ENCODE data around the gene OGFR. TPM values are rescaled to one million over a fixed set of nuclear protein-coding genes. Genes with fewer than 3 reads are reported as not detected.

The OGFR gene
- total and polyA plus RNA-seq, 12 donors = 9.3 to 157 (median 45.0) TPM

- peaks cover 8 to 23% of the 10 kb centered on the region in 2 donors for H3K4me1 ChIP-seq (replicated peaks in 1 of 2)
- peaks cover 0 to 32% of the 10 kb centered on the region in 2 donors for H3K36me3 ChIP-seq (replicated peaks in 1 of 2)
- no peak for DNase-seq
- H3K27ac ChIP-seq = no peak overlapping the region
- H3K27me3 ChIP-seq = no peaks in the 10 kb centered on the region
- no peaks in the 10 kb centered on the region for H3K9me3 ChIP-seq (replicated peaks in 1 of 3)
- no peak overlapping the region for H3K4me3 ChIP-seq
- intact Hi-C loops (cut with DNase I) = loop anchor here in 1 of 2 donors (10.0 kb wide), 2 partner anchors 304 to 494 kb away; partner anchors contain the start of gene ADRM1
- TF ChIP-seq CTCF (IDR thresholded peaks at IDR 0.05) (no peak), POLR2A (IDR thresholded peaks at IDR 0.05) (no peak)
- WGBS, 4 donors = 91 to 93% (median 92%) methylated on average over 8 of the region's 8 CpGs
Measured at GRCh38 chr20:62799036-62799435, 5.6 kb upstream of the OGFR start.

GRCh38 chr20:62799459-62799858 lies 5.2 kb upstream of the OGFR start:
- Histone ChIP-seq H3K4me1 (replicated peaks in 1 of 2) (peaks cover 8 to 22% of the 10 kb centered on the region in 2 donors), H3K27ac (no peak overlapping the region), H3K36me3 (replicated peaks in 1 of 2) (peaks cover 0 to 32% of the 10 kb centered on the region in 2 donors), H3K9me3 (replicated peaks in 1 of 3) (no peaks in the 10 kb centered on the region), H3K4me3 (no peak overlapping the region), H3K27me3 (no peaks in the 10 kb centered on the region)
- intact Hi-C loops (cut with DNase I) = loop anchor here in 1 of 2 donors (10.0 kb wide), 2 partner anchors 305 to 495 kb away; partner anchors contain the start of gene ADRM1
- 95 to 97% (median 95%) methylated on average over 17 to 19 of the region's 19 CpGs for WGBS, 4 donors
- no peak for TF ChIP-seq POLR2A (IDR thresholded peaks at IDR 0.05)
- no peak for DNase-seq

- no peak for TF ChIP-seq CTCF (IDR thresholded peaks at IDR 0.05)
- TF ChIP-seq POLR2A (IDR thresholded peaks at IDR 0.05) = no peak
- H3K36me3 ChIP-seq (replicated peaks in 1 of 2) = peaks cover 0 to 32% of the 10 kb centered on the region in 2 donors
- H3K27me3 ChIP-seq = no peaks in the 10 kb centered on the region
- no peak overlapping the region for H3K27ac ChIP-seq
- intact Hi-C loops (cut with DNase I) = loop anchor here in 1 of 2 donors (10.0 kb wide), 2 partner anchors 305 to 495 kb away; partner anchors contain the start of gene ADRM1
- peak in 1 of 7 donors; percentile 44 for DNase-seq
- H3K4me3 ChIP-seq = no peak overlapping the region
- peaks cover 8 to 18% of the 10 kb centered on the region in 2 donors for H3K4me1 ChIP-seq (replicated peaks in 1 of 2)
- 71 to 91% (median 76%) methylated on average over 10 of the region's 10 CpGs for WGBS, 4 donors
- no peaks in the 10 kb centered on the region for H3K9me3 ChIP-seq (replicated peaks in 1 of 3)
Measured at GRCh38 chr20:62799873-62800272, 4.8 kb upstream of the OGFR start.

DNA sequence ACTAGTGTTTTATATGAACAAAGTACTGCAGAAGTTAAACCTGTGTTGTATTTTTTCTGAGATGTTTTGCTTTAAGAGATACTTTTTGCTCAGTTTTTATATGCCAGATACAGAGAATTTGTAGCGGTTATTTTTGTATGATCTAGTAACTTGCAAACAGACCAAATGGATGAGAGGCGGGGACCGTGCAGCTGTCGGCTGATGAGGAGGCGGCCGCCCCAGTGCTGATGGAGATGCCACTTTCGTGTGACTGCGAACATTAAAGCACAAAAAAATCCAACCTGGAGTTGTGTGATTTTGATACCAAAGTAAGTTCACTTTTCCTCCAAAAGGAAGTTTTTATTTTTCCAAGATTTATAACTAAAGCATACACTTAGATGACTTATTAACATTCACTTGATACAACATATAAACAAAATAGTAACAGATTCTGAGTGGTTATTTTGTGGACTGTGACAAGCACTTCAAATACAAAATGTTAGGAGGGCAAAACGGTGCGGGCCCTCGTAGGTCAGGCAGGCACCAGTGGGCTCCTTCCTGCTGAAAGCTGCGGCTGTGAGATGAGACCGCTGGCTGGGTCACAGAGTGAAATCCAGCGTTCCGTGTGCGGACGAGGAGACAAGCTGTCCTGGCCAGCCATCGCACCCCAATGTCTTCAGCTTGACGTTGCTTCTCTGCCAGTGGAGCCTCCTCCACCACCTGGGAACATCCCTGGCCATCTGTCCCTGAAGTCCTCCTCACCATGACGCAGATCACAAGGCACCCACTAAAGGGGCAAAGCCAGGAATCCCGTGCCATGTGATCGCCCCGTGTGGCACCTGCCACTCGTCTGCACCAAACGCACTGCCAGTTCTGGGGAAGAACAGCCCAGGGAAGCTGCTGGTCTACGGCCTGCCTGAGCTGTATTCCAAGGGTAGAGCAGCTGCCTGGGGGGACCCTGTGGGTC lies 4.0 kb upstream of the OGFR start:
- no peak for DNase-seq
- intact Hi-C loops (cut with DNase I) = no loop called here
- no peaks in the 10 kb centered on the region for H3K9me3 ChIP-seq (replicated peaks in 1 of 3)
- no peaks in the 10 kb centered on the region for H3K27me3 ChIP-seq
- H3K4me1 ChIP-seq (replicated peaks in 1 of 2) = peaks cover 10 to 13% of the 10 kb centered on the region in 2 donors
- H3K4me3 ChIP-seq = no peak overlapping the region
- peaks cover 0 to 32% of the 10 kb centered on the region in 2 donors for H3K36me3 ChIP-seq (replicated peaks in 1 of 2)
- 86 to 93% (median 90%) methylated on average over 15 to 26 of the region's 26 CpGs for WGBS, 4 donors
- no peak for TF ChIP-seq CTCF (IDR thresholded peaks at IDR 0.05)
- TF ChIP-seq POLR2A (IDR thresholded peaks at IDR 0.05) = no peak
- H3K27ac ChIP-seq = no peak overlapping the region

Data from adrenal gland (tissue), 12 donors.